NK-92 treated with Interleukin-12 subunit alpha and Interleukin-12 subunit beta, amount 100 ng/mL, for 24 hours (cell line): ENCODE results near the gene KIF9.
"Not testable (repeated sequence)": the region's sequence is repeated elsewhere in the genome, so short reads cannot be mapped to it uniquely, and the experiment has no call there.

ENCODE experiments used
- DNase-seq: peaks from one replicate; lab custom pipeline; 2025; lab: John Stamatoyannopoulos, UW

Gene KIF9

GRCh38 chr3:47294392-47294791 is 11.8 kb upstream of the KIF9 start:
- no peak for DNase-seq

GRCh38 chr3:47293822-47294221 is 11.2 kb upstream of the KIF9 start:
- DNase-seq: no peak

GRCh38 chr3:47291754-47292420 is 9.3 kb upstream of the KIF9 start:
- DNase-seq: not testable (repeated sequence)

GRCh38 chr3:47291158-47291753 is 8.7 kb upstream of the KIF9 start:
- no peak for DNase-seq

DNA sequence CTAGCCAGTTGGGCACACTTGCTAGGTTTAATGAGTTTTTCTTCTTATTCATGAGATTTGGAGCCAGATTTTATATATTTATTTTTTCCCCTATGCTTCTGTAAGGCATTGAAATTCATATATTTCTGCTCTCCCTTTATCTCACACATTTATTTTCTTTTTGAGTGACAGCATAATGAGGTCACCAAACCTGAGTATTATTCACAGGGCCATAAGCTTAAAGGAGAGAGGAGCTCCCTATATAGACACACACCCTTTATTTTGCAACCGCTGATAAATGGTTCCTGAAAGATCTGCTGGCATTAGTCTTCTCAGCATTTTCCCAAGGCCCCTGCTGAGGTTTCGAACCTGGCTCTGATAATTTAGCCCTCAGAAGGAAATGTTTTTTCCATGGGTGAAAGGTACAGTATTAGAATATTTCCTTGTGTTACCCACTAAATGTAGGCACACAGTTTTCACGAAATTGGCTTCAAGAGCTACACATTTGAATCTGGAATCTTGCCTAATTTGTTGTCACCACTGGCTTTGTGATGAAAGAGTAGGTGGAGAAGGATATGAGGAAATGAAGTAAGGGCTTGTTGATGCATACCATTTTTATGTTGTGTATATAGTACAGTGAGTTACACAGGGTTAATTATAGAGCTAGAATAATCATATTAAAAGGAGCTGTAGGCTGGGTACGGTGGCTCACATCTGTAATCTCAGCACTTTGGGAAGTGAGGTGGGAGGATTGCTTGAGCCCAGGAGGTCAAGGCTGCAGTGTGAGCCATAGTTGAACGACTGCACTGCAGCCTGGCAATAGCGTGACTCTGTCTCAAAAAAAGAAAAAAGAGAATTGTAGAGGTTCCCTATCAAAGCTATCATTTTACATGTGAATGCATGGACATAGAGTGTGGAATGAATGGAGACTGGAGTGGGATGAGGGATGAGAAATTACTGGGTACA is 6.6 kb upstream of the KIF9 start:
- no peak for DNase-seq

GRCh38 chr3:47283591-47284364 is 1.2 kb upstream of the KIF9 start:
- DNase-seq: no peak

GRCh38 chr3:47283193-47283537 is 566 bp upstream of the KIF9 start:
- peak; percentile 40 for DNase-seq

GRCh38 chr3:47280519-47280918 is 2.1 kb downstream of the KIF9 start:
- no peak for DNase-seq

DNA sequence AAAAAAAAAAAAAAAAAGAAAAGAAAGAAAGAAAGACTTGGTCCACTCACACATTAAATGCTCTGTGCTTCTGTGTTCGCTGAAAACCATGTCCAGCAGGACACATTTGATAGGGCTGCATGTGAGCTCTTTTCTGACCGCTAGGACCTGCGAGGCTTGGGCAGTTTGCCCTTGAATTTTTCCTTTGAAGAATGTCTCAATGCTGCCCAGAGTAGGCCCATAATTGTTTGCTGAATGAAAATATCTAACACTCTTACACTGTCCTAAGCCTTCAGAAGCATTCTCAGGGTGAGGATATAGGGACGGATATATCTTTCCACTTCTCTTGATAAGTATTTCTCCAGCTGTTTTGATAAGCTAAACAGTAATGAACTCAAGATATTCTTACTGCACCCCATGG is 6.0 kb downstream of the KIF9 start:
- DNase-seq: no peak

DNA sequence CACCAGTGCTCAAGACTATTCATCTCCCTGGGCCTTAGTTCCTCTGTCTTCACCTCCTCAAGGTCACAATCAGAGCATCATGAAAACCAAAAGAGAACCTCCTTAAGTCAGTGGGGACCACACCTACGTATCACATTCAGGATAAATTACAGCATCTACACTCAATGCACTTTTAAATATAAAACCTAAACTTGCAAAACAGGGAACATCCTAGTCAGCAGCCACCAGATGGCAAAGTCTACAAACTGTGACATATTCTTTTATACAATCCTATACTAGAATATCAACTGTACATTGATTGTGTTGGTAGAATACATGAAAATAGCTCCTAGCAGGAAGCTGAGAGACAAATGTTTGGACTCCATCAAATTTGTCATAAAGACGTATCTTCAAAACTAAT is 7.9 kb downstream of the KIF9 start:
- DNase-seq: no peak

GRCh38 chr3:47273564-47273963 is 9.0 kb downstream of the KIF9 start:
- no peak for DNase-seq

DNA sequence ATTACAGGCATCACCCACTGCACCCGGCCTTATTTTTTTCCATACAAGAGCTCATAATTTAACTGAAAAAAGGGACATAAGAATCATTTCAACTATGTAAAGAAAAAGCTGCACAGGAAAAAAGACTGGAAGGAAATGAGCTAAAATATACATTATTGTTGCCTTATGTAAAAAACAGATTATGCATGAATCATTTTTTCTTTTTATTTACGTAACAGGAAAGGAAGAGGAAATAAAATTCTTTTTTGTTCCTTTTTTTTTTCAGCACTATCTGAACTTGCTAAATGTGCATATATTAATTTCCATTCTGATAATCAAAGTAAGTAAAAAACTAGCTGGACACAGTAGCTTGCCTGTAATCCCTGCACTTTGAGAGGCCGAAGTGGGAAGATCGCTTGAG is 12.1 kb downstream of the KIF9 start:
- DNase-seq: no peak

DNA sequence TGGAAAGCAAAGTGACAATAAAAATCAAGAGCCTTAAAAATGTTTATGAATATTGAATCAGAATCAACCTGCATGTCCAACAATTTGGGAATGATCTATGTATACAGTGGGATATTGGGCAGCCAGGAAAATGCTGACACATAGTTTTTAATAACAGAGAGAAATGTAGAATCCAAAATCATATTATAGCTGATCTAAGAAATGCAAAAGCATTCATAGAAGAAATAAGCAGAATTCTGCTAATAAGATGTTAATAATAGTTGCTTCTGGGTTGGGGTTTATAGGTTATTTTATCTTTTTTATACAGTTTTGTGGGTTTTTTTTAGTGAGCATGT is 15.1 kb downstream of the KIF9 start:
- DNase-seq: no peak

- no peak for DNase-seq
These were observed 15.7 kb downstream of the KIF9 start for GRCh38 chr3:47266709-47267489.

DNA sequence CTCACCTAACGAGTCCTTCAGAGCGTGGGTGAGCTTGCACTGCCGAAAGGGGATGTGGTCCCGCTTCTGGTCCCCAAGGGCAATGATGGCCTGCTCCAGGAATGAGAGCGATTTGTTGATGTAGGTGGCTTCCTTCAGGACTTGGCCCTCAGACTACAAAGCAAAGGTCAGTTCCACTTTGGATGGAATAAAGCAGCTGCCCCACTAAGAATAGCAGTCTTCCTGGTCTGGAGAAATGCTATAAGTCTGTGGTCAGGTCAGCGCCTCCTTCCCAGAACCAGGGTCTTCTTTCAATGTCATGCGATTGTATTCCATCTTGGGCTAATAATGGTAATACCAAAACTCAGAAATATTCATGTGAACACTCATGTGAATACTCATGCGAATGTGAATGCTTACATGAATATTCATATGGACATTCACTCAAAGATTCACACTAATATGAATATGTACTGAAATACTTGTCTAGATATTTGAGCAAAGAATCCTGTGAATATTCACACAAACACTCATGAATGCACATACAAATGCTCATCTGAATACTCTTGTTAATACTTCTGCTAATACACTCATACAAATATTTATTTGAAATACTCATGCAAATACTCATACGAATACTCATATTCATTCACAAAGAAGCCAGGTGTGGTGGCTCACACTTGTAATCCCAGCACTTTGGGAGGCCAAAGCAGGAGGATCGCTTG is 16.7 kb downstream of the KIF9 start:
- no peak for DNase-seq

DNA sequence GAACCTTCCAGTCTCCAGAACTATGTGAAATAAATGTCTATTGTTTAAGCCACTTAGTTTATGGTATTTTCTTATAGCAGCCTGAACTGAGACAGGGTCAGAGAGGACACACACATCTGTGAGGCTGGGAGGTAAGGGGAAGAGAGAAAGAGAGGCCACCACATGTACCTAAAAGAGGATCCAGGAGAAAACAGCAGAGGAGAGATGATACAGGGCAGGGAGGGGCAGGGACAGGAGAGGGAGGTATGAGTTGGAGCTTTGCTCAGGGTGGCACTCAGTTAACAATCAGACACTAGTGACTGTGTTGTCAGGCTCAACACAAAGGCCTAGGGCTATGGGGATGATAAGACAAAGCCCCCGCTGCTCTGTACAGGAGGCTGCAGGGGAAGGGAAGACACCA is 17.6 kb downstream of the KIF9 start:
- DNase-seq: no peak

DNA sequence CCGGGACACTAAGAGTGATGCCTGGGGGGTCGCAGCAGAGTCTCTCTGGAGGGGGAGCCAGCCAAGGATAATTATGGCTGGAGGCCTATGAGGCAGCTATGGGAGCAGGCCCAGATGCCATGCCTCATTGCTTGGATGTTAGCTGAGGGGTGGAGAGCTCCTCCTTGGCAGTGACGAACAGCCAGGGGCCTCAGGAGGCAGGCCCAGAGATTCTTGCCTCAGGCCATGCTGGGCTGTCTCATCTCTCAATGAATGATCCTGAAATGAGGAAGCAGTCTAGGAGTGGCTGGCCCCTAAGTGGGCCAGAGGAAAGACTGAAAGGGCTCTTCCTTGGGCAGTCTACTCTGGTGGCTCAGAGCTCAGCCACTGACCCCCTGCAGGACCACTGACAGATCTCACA is 21.3 kb downstream of the KIF9 start:
- no peak for DNase-seq

DNA sequence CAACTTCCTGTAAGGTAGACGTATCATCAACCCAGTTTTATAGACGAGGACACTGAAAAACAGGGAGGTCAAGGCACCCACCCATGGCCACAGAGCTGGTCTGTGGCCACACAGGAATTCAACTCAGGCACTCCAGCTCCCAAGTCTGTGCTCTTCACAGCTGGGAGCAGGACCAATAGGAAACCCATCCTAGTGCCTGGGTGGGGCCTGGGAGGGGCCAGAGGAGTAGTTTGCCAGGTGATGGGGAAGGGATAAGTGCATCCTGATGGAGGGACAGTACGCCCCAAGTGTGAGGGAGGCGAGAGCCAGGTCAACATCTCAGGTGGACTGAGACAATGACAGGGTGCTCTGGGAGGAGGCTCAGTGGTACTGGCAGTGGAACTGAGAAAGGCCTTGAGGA is 22.0 kb downstream of the KIF9 start:
- DNase-seq: no peak

- DNase-seq: no peak
These were observed 23.5 kb downstream of the KIF9 start for GRCh38 chr3:47259114-47259513.

- not testable (repeated sequence) for DNase-seq
These were observed 26.3 kb downstream of the KIF9 start for GRCh38 chr3:47256331-47256730.

DNA sequence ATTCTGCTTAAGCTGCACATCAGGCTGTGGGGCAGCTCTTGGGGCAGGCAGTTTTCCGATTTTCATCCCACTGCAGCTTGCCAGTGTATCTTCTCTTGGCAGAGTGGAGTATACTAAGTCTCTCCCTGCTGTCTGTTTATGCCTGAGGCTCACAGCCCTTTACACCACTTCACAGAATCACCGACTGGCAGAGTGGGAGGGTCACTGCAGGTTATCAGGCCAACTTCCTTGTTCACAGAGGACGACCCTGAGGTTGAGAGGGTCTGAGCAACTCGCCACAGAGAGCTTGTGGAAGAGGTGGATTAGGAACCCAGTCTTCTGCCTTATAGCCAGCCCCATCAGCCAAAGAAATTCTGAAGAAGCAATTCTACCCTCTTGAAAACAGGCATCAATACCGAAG is 30.9 kb downstream of the KIF9 start:
- no peak for DNase-seq
